Muscle layer of duodenum (tissue), 2 donors: Measurements from ENCODE around the gene CREB3.
A peak's percentile ranks its signal among the peaks of the same experiment; 100 is the strongest.

ENCODE experiments used
- H3K27ac ChIP-seq: one replicate; pipeline ENCODE4 v1.7.0; 2013; ENCODE audit warnings: mild to moderate bottlenecking, low read length
- H3K27me3 ChIP-seq: one replicate; pipeline ENCODE4 v1.7.0; 2013; ENCODE audit warnings: low read depth, mild to moderate bottlenecking, control low read depth, low read length
- H3K36me3 ChIP-seq, 2 donors: one replicate each; pipeline ENCODE4 v1.7.0; 2013; ENCODE audit warnings: low read length in 2 of 2, control low read depth in 1 of 2, mild to moderate bottlenecking in 1 of 2; ENCODE audit not compliant: insufficient read depth in 2 of 2, control insufficient read depth in 1 of 2
- H3K4me1 ChIP-seq, 2 donors: one replicate each; pipeline ENCODE4 v1.7.0; 2013; ENCODE audit warnings: low read length in 2 of 2, mild to moderate bottlenecking in 2 of 2, control low read depth in 1 of 2, moderate library complexity in 1 of 2; ENCODE audit not compliant: insufficient read depth in 2 of 2, control insufficient read depth in 1 of 2
- H3K4me3 ChIP-seq, 2 donors: one replicate each; pipeline ENCODE4 v1.7.0; 2013; ENCODE audit warnings: low read length in 2 of 2, low read depth in 1 of 2, mild to moderate bottlenecking in 1 of 2
- H3K9me3 ChIP-seq, 2 donors: one replicate each; pipeline ENCODE4 v1.7.0; 2013; ENCODE audit warnings: low read length in 2 of 2, control low read depth in 1 of 2, mild to moderate bottlenecking in 1 of 2; ENCODE audit not compliant: control insufficient read depth in 1 of 2
- donor health status: healthy.

Gene CREB3

DNA sequence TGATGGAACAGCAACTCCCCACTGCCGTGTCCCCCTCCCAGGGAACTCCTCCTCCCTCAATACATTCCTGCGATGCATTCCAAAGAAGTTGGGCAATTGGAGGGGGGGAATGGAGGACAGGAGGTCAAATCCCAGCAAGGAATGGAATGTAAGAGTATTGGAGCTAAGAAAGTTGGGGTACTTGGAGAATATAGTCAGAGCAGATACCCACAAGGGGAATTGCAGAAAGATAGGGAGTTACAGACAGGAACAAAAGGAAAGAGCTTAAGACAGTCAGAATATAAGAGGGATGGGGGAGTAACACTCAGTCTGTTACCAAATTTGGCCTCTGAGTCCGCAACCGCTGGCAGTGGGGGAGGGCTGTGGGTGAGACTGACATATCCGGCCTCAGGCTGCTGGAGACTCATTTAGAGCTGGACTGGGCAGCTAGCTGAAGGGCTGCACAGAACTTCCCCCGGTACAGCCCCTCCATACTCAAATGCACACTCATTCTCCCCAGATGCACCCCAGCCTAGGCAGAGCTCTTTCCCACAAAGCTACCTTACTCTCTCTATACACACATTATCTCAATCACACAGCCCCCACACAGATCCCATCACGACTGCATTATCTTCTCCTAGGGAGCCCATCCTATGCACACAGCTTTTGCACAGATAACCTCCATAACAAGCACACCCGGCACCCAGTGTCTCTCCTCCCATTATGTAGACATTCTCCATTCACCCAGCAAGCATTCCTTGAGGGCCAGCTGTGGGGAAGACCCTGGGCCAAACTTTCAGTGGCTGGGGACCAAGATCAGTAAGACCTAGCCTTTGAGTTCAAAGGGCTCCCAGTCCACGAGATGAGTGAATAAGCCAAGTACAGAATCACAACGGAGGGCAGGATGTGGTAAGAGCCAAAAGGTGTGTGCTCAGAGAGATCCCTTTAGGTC is 4.2 kb upstream of the CREB3 start:
- peaks cover 35 to 52% of the 10 kb centered on the region in 2 donors for H3K4me1 ChIP-seq
- H3K27me3 ChIP-seq = no peaks in the 10 kb centered on the region
- H3K36me3 ChIP-seq = peaks cover 23 to 29% of the 10 kb centered on the region in 2 donors
- H3K4me3 ChIP-seq = peak overlapping the region; percentile 77 to 90
- H3K9me3 ChIP-seq = no peaks in the 10 kb centered on the region
- peak overlapping the region; percentile 97 for H3K27ac ChIP-seq

DNA sequence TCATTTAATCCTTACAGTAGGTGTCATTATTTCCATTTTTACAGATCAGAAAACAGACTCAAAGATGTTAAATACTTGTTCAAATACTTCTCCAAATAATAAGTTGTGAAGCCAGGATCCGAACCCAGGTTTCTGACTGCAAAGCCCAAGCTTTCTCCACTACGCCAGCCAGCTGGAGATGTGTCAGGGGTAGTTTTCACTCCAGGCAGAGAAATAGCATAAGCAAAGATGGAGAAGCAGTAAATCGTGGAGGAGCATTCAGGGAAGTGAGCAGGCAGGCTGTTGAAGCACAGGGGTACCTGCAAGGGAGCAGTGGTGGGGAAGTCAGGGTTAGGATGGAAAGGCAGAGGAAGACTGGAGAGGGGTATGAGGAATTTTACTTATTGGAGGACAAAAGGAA is 3.4 kb upstream of the CREB3 start:
- Histone ChIP-seq H3K4me3 (peak overlapping the region; percentile 77 to 90), H3K36me3 (peaks cover 15 to 21% of the 10 kb centered on the region in 2 donors), H3K27me3 (no peaks in the 10 kb centered on the region), H3K9me3 (no peaks in the 10 kb centered on the region), H3K27ac (peak overlapping the region; percentile 97), H3K4me1 (peaks cover 41 to 60% of the 10 kb centered on the region in 2 donors)

DNA sequence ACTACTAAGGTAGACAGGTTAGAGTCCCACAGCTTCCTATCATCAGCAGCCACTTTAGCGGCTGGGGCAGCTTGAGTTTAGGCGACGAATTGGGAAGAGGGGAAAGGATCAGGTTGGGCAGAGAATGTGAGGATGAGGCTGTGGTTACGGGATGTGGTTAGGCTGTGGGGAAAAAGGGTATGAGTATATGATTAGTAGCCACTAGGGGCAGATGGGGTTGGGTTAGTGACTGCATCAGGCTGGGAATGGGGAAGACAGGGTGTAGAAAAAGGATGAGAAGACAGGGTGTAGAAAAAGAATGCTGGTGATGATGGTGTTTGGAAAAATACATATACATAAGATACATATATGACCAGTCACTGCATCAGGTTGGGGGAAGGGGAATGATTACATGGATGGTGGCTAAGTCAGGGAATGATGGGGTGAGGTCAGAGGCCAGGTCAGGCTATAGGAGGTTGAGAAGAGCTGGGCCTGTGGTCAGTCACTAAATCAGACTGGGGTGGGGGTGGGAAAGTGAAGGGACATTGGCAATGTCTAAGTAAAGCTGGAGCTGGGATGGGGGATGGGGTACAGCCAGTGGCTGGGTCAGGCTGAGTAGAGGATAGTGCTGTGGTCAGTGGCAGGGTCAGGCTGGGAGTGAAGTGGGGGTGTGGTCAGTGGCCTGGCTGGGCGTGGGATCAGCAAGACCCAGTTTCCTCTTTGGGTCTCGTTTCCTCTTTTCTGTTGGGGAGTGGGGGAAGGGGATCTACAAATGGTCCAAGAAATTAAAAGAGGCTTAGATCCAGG is 2.6 kb upstream of the CREB3 start:
- no peaks in the 10 kb centered on the region for H3K9me3 ChIP-seq
- H3K36me3 ChIP-seq = peaks cover 11 to 13% of the 10 kb centered on the region in 2 donors
- H3K4me3 ChIP-seq = peak overlapping the region; percentile 77 to 90
- H3K27me3 ChIP-seq = no peaks in the 10 kb centered on the region
- peaks cover 41 to 63% of the 10 kb centered on the region in 2 donors for H3K4me1 ChIP-seq
- peak overlapping the region; percentile 97 for H3K27ac ChIP-seq

DNA sequence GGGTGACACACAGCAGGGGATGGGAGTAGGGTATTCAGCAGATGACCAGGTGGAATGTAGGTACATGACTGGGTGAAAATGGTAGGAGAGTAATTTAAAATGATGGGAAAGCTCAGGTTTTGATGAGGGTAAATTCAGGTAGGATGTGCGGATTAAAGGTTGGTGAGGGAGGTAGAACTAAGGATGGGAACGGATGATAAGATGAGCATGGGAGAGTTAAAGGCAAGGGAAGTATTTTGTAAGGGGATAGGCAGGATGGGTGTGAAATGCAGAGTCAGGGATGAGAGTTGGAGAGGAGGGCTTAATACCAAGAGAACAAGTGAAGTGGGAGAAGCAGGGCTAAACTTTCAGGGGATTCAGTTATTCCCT is 2.0 kb upstream of the CREB3 start:
- H3K27me3 ChIP-seq = no peaks in the 10 kb centered on the region
- H3K27ac ChIP-seq = peak overlapping the region; percentile 97
- peaks cover 11 to 12% of the 10 kb centered on the region in 2 donors for H3K36me3 ChIP-seq
- peak overlapping the region; percentile 77 to 90 for H3K4me3 ChIP-seq
- peaks cover 41 to 63% of the 10 kb centered on the region in 2 donors for H3K4me1 ChIP-seq
- H3K9me3 ChIP-seq = no peaks in the 10 kb centered on the region

DNA sequence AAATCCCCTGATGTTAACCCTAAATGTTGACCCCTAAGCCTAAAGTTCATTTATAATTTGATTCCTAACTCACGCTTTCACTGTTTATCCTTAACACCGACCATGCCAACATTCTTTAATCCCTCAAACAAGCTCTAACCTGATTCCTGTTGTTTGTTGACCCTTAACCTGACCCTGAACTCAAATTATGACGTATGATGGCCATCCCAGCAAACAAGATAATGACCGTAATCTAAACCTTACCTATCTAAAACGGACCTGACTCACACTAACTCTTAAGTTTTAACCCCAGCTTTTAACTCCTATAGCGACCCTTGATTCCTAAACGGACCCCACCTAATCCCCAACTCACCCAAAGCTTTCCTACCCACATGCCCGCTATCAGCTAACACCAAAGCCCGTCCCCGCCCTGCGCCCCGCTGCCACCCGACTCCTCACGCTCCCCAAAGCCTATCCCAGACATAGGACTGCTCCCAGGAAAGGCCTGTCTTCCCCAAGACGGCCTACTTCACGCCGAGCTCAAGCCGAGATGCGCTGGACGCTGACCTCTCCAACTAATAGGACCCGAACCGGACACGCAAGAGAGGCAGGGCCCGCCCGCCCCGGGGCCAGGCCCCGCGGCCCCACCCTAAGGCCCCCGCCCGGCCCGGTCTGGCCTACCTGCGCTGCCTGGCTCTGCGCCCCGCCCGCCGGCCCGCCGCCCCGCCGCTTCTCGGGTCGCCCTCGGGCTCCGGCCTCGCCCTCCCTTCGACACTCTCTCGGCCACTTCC is 866 bp upstream of the CREB3 start:
- H3K9me3 ChIP-seq = no peaks in the 10 kb centered on the region
- peak overlapping the region; percentile 77 to 90 for H3K4me3 ChIP-seq
- H3K4me1 ChIP-seq = peaks cover 41 to 58% of the 10 kb centered on the region in 2 donors
- H3K27me3 ChIP-seq = no peaks in the 10 kb centered on the region
- H3K27ac ChIP-seq = peak overlapping the region; percentile 97
- H3K36me3 ChIP-seq = peaks cover 21 to 22% of the 10 kb centered on the region in 2 donors

DNA sequence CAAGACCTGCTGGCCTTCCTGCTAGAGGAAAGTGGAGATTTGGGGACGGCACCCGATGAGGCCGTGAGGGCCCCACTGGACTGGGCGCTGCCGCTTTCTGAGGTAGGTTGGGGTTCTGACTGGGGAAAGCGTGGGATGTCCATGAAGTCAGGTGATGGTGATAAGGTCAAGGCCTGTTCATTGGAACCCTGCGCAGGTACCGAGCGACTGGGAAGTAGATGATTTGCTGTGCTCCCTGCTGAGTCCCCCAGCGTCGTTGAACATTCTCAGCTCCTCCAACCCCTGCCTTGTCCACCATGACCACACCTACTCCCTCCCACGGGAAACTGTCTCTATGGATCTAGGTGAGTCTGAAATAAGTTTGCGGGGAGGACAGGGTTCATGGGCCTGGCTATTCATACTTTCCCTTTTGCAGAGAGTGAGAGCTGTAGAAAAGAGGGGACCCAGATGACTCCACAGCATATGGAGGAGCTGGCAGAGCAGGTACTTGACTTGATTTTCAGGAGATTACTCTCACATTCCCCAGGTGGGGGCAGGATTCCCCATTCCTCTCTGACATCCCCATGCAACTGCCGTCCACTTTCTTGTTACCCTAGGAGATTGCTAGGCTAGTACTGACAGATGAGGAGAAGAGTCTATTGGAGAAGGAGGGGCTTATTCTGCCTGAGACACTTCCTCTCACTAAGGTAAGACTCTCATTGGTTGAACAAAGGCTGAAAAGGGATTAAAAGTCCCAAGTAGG is 505 bp downstream of the CREB3 start:
- H3K4me1 ChIP-seq = peaks cover 28 to 45% of the 10 kb centered on the region in 2 donors
- peak overlapping the region; percentile 94 for H3K27ac ChIP-seq
- peak overlapping the region; percentile 77 to 86 for H3K4me3 ChIP-seq

DNA sequence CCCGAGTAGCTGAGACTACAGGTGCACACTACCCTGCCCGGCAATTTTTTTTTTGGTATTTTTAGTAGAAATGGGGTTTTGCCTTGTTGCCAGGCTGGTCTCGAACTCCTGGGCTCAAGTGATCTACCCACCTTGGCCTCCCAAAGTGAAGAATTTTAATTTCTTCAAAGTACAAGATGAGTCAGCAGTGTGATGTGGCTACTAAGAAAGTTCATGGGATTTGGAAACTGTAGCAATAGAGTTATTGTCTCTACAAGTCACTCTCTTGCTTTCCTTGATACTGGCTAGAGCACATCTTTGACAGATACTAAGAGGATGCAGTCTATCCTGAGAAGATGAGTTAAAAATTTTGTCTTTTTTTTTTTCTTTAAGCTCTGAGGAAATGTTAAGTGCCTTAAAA is 1.6 kb downstream of the CREB3 start:
- H3K27me3 ChIP-seq = no peaks in the 10 kb centered on the region
- H3K4me3 ChIP-seq = no peak overlapping the region
- H3K27ac ChIP-seq = no peak overlapping the region
- no peaks in the 10 kb centered on the region for H3K9me3 ChIP-seq
- peaks cover 21 to 34% of the 10 kb centered on the region in 2 donors for H3K4me1 ChIP-seq
- H3K36me3 ChIP-seq = peaks cover 41 to 46% of the 10 kb centered on the region in 2 donors

More for the DNA sequence above, 505 bp downstream of the CREB3 start:
- H3K27me3 ChIP-seq = no peaks in the 10 kb centered on the region
- H3K36me3 ChIP-seq = peaks cover 30 to 35% of the 10 kb centered on the region in 2 donors
- no peaks in the 10 kb centered on the region for H3K9me3 ChIP-seq

DNA sequence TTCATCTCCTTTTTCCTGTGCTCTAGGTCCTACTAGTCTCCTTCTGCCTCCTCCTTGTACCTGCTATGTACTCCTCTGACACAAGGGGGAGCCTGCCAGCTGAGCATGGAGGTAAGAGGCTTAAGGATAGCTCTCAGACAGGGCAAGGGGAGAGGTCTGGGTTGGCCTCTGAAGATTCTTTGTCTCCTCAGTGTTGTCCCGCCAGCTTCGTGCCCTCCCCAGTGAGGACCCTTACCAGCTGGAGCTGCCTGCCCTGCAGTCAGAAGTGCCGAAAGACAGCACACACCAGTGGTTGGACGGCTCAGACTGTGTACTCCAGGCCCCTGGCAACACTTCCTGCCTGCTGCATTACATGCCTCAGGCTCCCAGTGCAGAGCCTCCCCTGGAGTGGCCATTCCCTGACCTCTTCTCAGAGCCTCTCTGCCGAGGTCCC is 3.8 kb downstream of the CREB3 start:
- peaks cover 6 to 15% of the 10 kb centered on the region in 2 donors for H3K4me1 ChIP-seq
- H3K4me3 ChIP-seq = no peak overlapping the region
- H3K9me3 ChIP-seq = no peaks in the 10 kb centered on the region
- no peaks in the 10 kb centered on the region for H3K27me3 ChIP-seq
- peaks cover 61 to 66% of the 10 kb centered on the region in 2 donors for H3K36me3 ChIP-seq
- H3K27ac ChIP-seq = no peak overlapping the region

DNA sequence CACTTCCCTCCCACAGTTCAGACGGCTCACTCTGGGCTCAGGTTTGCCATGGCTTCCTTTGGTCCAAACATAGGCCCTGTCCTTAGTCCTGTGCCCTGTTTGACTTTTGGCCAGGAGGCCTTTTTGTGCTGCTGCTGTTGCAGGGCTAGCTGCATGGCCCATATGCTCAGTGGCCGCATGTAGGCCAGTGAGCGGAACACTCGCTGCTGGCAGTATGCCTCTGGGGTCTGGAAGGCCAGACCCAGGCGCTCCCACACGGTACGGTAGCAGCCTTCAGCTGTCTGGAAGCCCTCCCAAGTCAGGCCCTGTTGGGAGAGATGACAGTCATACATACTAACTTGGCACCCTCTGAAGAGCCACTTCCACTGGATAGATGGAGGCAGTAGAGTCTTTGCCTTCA is 4.7 kb downstream of the CREB3 start:
- H3K4me3 ChIP-seq = no peak overlapping the region
- peaks cover 6 to 15% of the 10 kb centered on the region in 2 donors for H3K4me1 ChIP-seq
- H3K36me3 ChIP-seq = peaks cover 70 to 71% of the 10 kb centered on the region in 2 donors
- H3K27ac ChIP-seq = no peak overlapping the region
- H3K27me3 ChIP-seq = no peaks in the 10 kb centered on the region
- no peaks in the 10 kb centered on the region for H3K9me3 ChIP-seq

DNA sequence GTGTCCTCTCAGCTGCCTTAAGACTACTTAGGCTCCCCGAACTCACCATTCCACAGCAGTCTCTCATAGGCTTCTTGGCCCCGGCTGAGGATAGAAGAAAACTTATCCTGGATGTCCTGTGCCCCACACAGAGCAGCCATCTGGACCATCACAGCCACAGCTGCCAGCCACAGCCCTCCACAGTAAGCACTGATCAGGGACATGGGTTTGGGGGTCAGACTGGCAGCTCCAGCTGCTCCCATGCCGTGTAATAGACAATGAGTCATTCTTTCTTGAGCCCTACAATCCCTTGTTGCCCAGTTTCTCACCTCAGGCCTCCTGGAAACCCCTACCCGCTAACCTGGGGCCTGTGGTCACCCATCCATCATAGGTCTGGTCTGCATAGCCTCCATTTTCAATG is 5.7 kb downstream of the CREB3 start:
- H3K27me3 ChIP-seq = no peaks in the 10 kb centered on the region
- H3K4me1 ChIP-seq = peaks cover 6 to 12% of the 10 kb centered on the region in 2 donors
- H3K27ac ChIP-seq = no peak overlapping the region
- peaks cover 80% of the 10 kb centered on the region in 2 donors for H3K36me3 ChIP-seq
- H3K4me3 ChIP-seq = no peak overlapping the region
- H3K9me3 ChIP-seq = no peaks in the 10 kb centered on the region
